HG03097 (cell line): ENCODE results near the gene DROSHA.

Experiments
- ATAC-seq: cut with Tn5 transposase; IDR thresholded peaks from one replicate; pipeline ENCODE4 v1.9.1; 2021; ENCODE audit not compliant: unreplicated experiment, low FRiP score

The DROSHA gene

GRCh38 chr5:31359839-31360238, 172.1 kb downstream of the DROSHA start:
- ATAC-seq = no peak

DNA sequence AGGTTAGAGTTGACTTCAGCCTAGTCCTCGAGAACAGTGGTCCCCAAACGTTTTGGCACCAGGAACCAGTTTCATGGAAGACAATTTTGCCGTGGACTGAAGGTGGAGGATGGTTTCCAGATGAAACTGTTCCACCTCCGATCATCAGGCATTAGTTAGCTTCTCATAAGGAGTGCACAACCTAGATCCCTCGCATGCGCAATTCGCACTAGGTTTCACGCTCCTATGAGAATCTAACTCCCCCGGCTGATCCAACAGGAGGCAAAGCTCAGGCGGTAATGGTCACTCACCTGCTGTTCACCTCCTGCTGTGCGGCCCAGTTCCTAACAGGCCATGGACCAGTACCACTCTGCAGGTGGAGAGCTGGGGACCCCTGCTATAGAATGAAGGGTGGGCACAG, 174.9 kb downstream of the DROSHA start:
- ATAC-seq = no peak

GRCh38 chr5:31355337-31355736, 176.6 kb downstream of the DROSHA start:
- ATAC-seq = no peak
